GM04503 (cell line): ENCODE measurements around the gene ADAMTSL2.
"Not testable (repeated sequence)": the region's sequence is repeated elsewhere in the genome, so short reads cannot be mapped to it uniquely, and the experiment has no call there.

Experiments
- DNase-seq: peaks from one replicate; pipeline ENCODE4 v3.0.0-alpha.2; 2012; ENCODE audit warnings: low read depth

Gene ADAMTSL2

DNA sequence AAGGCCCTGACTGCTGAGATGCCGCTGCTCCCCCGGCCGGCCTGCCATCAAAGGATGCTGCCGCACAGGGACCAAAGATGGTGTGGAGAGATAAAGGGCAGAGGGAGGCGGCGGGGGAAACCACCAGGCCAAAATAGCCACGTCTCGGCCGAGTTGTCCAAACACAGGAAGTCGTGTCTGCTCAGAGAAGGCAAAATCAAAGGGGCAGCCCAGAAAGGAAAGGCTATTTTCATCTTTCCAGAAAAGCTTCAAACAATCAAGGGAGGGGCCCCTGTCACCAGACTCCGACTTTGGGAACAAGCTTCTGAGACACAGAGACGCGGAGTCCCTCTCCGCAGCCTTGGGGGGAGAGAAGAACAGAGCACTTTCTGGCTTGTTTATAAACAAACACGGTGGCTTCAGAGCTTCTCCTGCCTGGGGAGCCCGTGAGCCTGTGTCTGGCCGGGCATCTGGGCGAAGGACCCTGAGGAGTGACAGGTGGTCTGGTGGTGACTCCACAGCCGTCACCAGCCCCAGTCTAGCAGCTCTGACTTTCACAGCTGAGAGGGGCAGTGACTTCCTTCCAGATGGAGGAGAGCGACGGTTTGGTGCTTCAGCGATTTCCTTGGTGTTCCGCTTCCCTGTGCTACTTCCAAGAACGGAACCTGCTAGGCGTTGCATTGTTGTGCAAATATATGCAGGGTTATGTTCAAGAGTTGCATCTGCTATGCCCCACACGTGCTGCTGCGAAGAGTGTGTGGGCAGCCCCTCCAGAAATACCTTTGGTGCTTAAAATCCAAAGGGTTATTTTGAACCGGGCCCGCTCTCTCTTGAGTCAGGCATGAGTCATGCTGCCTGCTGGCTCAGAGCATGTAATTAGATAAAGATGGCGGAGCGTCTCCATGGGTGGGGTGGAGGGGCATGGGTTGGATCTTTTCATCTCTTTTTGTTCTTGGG lies 24.0 kb downstream of the ADAMTSL2 start:
- DNase-seq = peak; percentile 37

GRCh38 chr9:133560311-133560710 lies 25.8 kb downstream of the ADAMTSL2 start:
- DNase-seq = no peak

DNA sequence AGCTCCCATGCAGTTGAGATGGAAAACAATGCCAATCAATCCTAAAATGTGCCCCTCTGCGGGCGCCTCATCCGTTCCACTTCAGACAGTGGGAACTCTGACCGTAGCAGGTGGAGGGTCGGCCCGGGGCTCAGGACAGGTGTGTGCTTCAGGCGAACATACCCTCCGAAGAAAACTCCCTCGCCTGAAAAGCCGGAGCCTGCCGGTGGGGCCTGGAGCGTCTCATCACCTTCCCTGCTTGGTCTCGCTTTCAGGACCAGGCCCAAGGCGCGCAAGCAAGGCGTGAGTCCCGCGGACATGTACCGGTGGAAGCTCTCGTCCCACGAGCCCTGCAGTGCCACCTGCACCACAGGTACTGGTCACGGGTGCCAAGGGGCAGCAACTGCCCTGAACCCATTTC lies 26.4 kb downstream of the ADAMTSL2 start:
- DNase-seq = no peak

DNA sequence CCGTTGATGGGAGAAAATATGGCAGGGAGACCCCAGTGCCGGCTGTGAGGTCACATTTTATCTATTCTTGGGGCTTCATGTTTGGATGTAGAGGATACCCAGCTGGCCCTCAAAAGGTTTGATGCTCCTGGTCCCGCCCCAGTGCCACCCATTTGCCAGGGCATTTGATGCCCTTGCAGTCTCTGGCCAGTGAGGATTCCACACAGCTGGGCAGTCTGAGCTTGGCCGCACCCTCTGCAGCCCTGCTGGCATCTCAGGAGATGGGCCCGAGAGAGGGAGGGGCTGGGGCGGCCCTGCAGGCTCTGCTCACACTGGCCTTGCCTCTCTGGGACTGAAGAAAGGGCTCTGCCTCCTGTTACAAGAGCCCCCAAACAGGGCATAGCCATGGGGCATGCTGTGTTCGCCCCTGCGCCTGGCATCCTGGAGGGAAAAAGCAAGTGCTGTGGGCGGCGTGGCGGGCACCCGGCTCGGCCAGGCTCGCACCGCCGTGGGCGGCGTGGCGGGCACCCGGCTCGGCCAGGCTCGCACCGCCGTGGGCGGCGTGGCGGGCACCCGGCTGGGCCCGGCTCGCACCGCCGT lies 27.6 kb downstream of the ADAMTSL2 start:
- DNase-seq = no peak

- DNase-seq = no peak
Observed at GRCh38 chr9:133562611-133563290, 28.2 kb downstream of the ADAMTSL2 start.

DNA sequence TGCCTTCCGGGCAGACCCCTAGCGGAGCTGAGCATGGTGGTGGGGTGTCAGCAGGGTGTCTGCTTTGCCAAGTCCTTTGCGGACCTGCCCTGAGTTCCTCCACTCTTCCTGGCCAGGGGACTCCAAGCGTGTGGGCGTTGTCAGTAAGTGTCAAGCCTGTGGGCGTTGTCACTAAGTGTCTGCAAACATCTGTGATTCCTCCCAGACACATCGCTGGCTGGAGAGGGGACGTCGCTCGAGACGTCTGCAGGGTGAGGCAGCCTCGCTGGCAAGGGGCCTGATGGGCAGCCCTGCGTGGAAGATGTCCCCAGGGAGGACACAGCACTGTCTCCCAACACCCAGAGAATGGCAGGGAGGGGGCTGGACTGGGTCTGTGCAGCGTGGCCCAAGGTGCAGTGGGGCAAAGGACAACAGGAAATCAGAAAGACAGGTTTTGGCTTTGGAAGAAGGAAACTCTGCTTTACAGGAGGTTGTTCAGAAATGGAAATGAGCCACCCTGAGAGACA lies 28.8 kb downstream of the ADAMTSL2 start:
- no peak for DNase-seq

GRCh38 chr9:133563814-133564213 lies 29.3 kb downstream of the ADAMTSL2 start:
- DNase-seq = not testable (repeated sequence)

- no peak for DNase-seq
Observed at GRCh38 chr9:133564451-133565116, 30.1 kb downstream of the ADAMTSL2 start.

DNA sequence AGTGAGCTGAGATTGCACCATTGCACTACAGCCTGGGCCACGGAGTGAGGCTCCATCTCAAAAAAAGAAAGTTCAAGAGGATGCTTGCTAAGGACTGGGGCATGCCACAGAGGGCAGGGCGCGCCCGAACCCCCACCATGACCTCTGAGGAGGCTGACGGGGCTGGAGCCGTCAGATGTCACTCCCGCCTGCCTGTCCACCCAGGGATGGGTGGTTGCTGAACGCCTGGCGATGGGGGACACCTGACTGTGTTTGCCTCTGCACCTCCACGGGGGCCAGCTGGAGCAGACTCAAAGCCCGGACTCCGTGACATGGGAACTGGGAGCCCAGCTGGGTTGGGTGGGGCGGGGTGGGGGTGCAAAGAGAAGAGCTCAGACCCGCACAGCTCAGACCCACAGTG lies 31.9 kb downstream of the ADAMTSL2 start:
- no peak for DNase-seq

DNA sequence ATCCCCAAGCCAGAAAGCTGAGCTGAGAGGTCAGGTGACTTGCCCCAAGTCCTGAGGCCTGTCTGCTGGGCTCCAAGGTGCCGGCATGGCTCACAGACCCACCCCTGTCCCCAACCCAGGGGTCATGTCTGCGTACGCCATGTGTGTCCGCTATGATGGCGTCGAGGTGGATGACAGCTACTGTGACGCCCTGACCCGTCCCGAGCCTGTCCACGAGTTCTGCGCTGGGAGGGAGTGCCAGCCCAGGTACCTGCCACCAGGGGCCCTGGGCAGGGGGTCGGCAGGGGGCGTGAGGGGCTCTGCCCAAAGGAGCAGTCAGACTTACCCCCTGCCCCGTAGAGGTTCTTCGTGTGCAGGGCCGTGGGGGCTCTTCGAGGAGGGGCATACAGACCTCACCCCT lies 32.3 kb downstream of the ADAMTSL2 start:
- DNase-seq = no peak

- DNase-seq = no peak
Observed at GRCh38 chr9:133568186-133568585, 33.7 kb downstream of the ADAMTSL2 start.

GRCh38 chr9:133569121-133569785 lies 34.7 kb downstream of the ADAMTSL2 start:
- DNase-seq = no peak

GRCh38 chr9:133569891-133570690 lies 35.6 kb downstream of the ADAMTSL2 start:
- DNase-seq = no peak

- no peak for DNase-seq
Observed at GRCh38 chr9:133570691-133571080, 36.2 kb downstream of the ADAMTSL2 start.

DNA sequence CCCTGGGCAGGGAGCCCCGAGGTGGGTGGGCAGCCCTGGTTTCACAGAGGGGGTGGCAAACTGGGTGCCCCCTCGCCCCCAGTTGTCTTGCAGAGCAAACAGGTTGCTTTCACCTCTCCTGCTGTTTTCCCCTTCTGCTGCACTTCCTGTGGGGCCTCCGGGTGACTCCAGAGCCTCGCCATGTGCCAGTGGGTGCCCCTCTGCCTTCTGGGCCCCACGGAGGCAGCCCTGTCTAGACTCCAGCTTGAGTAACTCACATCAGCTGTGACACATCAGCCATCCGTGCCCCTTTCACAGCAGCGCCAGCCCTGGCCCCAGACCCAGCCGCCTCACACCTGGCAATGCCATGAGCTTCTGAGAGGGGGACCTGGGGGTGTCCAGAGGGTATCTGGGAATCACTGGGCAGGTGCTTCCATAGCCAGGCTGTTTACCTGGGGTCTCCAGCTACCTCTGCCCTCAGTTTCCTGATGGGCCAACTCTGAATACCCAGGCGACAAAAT lies 36.9 kb downstream of the ADAMTSL2 start:
- no peak for DNase-seq

DNA sequence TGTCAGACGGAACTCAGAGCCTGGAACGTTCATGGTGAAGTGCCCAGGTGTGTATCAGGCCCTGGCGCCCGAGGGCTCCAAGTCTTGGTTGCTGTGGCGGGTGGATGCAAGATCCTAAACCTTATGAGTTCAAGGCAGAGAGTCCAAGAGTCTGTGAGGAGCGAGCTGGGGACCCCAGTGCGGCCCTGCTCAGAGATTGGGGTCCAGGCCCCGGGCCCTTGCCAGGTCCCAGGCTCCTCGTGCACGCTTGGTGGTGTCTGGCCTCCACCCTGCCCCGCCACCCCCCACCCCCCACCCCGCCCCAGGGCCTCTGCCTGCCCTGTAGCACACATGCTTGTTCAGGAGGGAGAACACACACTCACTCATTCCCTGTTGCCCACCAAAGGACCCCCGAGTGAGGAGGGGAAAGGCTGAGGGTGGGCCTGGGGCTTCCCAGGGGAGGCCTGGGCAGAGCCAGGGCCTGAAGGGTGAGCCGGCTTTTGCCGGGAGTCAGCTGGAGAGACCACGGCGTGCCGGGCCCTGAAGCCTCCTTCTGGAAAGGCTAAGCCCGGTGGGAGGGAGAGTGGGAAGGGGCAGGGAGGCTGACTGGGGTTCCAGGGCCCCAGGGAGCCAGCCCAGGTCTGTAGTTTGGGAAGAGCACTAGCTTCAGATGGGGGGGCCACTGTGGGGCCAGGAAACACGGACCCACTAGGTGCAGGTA lies 37.5 kb downstream of the ADAMTSL2 start:
- DNase-seq = no peak

DNA sequence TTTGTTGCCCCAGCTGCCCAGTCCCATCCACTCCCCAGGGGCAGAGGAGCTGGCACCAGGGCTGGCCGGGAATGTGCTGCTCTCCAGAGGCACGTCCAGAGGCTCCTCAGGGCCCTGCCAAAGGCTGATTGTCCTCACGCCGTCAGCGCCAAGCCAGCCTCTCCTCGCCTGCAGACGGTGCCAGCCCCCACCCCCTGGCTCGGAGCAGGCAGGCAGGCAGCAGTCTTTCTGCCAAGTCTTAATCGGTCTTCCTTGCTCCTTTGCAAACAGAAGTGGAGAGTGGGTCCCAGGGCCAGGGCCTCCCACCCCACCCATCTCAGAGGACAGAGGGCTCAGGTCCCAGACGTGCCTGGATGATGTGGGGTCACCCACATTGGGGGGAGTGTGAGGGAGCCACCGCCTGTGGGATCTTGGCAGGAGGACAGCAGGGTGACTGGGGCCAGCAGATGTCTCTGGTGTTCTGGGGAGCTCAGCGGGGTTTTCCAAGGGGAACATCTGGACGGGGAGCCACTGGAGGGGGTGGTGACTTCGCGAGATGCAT lies 38.4 kb downstream of the ADAMTSL2 start:
- no peak for DNase-seq

DNA sequence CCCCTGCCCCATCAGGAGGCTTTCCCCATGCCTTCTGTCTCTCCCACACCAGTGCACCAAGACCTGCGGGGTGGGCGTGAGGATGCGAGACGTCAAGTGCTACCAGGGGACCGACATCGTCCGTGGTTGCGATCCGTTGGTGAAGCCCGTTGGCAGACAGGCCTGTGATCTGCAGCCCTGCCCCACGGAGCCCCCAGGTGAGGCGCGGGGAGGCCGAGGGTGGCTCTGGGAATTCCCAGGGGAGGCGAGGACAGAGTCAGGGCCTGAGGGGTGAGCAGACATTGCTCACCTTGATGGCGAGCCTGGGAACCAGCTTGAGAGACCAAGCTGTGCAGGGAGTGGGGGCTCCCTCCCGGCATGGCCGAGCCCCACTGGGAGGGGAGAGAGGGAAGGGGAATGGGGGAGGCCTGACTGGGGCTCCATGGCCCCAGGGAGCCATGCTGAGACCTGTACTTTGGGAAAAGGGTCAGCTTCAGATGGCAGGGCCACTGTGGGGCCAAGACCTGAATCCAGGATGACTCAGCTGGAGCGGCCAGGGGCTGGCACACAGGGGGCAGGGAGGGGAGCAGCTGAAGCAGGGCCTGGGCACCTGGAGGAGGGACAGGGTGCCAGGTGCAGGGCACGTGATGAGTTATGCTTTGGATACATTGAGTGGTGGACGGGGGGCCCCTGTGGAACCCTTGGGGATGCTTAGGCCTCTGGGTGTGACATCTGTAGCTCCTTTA lies 39.4 kb downstream of the ADAMTSL2 start:
- DNase-seq = no peak

GRCh38 chr9:133574771-133575170 lies 40.3 kb downstream of the ADAMTSL2 start:
- no peak for DNase-seq
